H1 (cell line): ENCODE measurements around the gene SLC38A1. TPM values are rescaled to one million over a fixed set of nuclear protein-coding genes. Genes with fewer than 3 reads are reported as not detected.

Experiments used
- ATF2 ChIP-seq: IDR thresholded peaks from 2 replicates; pipeline ENCODE4 v1.6.1; 2012; ENCODE audit warnings: low read length, inconsistent platforms
- CHD2 ChIP-seq: IDR thresholded peaks from 2 replicates; pipeline ENCODE4 v1.6.1; 2012; ENCODE audit warnings: low read length, improper control_type of control experiment
- E2F6 ChIP-seq: IDR thresholded peaks from 2 replicates; pipeline ENCODE4 v1.6.1; 2012; ENCODE audit warnings: inconsistent platforms
- MAX ChIP-seq: IDR thresholded peaks from 2 replicates; pipeline ENCODE4 v1.6.1; 2012; ENCODE audit warnings: inconsistent platforms
- NRF1 ChIP-seq: IDR thresholded peaks from 2 replicates; pipeline ENCODE4 v1.6.1; 2011; ENCODE audit warnings: mild to moderate bottlenecking, low read depth, low read length, improper control_type of control experiment
- POU5F1 ChIP-seq: IDR thresholded peaks from 2 replicates; pipeline ENCODE4 v1.6.1; 2011; ENCODE audit warnings: low read depth, mild to moderate bottlenecking, low read length, moderate library complexity
- SP1 ChIP-seq: IDR thresholded peaks from 2 replicates; pipeline ENCODE4 v1.6.1; 2011; ENCODE audit warnings: low read depth, low read length
- polyA plus RNA-seq, 7 experiments: library from polyadenylated mRNA; depleted of rRNA in 3 of 7; stranded (reverse) in 5 of 7; unstranded in 2 of 7; fragments of >200 nt in 5 of 7; fragments of 200-250 nt in 2 of 7; gene quantifications; 1 replicate in 5 of 7; 2 replicates in 1 of 7; 4 replicates in 1 of 7; pipeline versions ENCODE4 v1.2.1 to v1.2.3, GENCODE V29; 2011 to 2013; ENCODE audit warnings: missing spikeins in 2 of 7, mixed read lengths in 2 of 7
- total RNA-seq: library from RNA; stranded (reverse); fragmentation: NEBNext Ultra II Directional; extraction: Animal tissue kit (Norgen Biotek cat#: 25700); gene quantifications from 2 replicates; pipeline ENCODE4 v1.2.1, GENCODE V29; 2021

SLC38A1 gene
- total and polyA plus RNA-seq, 2 of the 8 experiments (the other 6 are each of a cell fraction or from before 2014, with no cell fraction given), result 83.4 to 242 TPM

GRCh38 chr12:46154221-46154985 is 114.4 kb downstream of the SLC38A1 start (continued):
- TF ChIP-seq ATF2 (no peak), CHD2 (no peak), MAX (no peak), POU5F1 (no peak), NRF1 (no peak), SP1 (no peak), E2F6 (no peak)
- TF ChIP-seq, all 59 proteins: peak for 0
